ENCODE results near the gene ZNF423. TPM values are rescaled to one million over a fixed set of nuclear protein-coding genes. Genes with fewer than 3 reads are reported as not detected.

ZNF423 gene
- total RNA-seq, 3 donors from 2014 or later (not counting 1 experiment from before 2014, with no cell fraction given), result not detected

DNA sequence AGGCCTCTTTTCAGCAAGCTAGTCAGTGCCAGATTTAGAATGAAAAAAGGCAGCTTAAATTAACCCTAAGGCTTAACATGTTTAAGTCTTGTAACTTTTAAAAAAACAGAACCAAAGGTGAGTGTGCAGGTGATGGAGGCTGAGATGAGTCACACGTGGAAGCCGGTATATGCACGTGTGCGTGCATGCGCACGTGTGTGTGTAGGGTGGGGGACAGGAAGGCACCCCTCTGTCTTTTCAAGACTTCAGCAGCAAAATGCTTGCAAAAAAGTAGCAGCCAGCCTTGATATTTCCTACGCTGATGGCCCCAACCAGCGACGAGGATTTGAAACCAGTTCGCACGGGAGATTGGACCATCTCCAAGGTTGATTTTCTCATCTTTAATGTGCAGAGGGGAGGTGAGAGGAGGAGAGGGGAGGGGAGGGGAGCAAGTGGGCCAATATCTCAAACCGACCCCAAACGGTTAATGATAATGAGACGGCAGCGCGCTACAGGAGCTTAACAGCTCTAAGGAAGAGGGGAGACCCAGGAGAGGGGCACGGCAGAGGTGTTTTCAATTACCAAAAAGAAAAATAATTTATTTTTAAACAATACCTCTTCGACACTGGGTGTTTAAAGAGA lies 154.7 kb downstream of the ZNF423 start:
- intact Hi-C loops (cut with micrococcal nuclease), result no loop called here
- 68% methylated on average over 17 of the region's 18 CpGs for WGBS (ENCODE audit: insufficient coverage)
- Mint-ChIP-seq H3K9me3 (no peaks in the 10 kb centered on the region), H3K4me1 (no peaks in the 10 kb centered on the region), H3K27ac (no peak overlapping the region), H3K27me3 (ENCODE audit: low read depth in 2 of 2) (peaks cover 20 to 23% of the 10 kb centered on the region in 2 donors), H3K36me3 (no peaks in the 10 kb centered on the region), H3K4me3 (no peak overlapping the region)
- Histone ChIP-seq H3K4me1 (ENCODE audit: control insufficient read depth, insufficient read depth, low read length) (no peaks in the 10 kb centered on the region), H3K27me3 (ENCODE audit: control insufficient read depth, insufficient read depth, low read length) (no peaks in the 10 kb centered on the region), H3K9me3 (ENCODE audit: control insufficient read depth, insufficient read depth, low read length) (peaks cover 3% of the 10 kb centered on the region), H3K4me3 (ENCODE audit: low read length) (no peak overlapping the region), H3K36me3 (ENCODE audit: control insufficient read depth, insufficient read depth, low read length) (no peaks in the 10 kb centered on the region), H3K27ac (ENCODE audit: low read length) (no peak overlapping the region)
- ATAC-seq (no peak), DNase-seq (no peak)
- TF ChIP-seq, protein P1, sequence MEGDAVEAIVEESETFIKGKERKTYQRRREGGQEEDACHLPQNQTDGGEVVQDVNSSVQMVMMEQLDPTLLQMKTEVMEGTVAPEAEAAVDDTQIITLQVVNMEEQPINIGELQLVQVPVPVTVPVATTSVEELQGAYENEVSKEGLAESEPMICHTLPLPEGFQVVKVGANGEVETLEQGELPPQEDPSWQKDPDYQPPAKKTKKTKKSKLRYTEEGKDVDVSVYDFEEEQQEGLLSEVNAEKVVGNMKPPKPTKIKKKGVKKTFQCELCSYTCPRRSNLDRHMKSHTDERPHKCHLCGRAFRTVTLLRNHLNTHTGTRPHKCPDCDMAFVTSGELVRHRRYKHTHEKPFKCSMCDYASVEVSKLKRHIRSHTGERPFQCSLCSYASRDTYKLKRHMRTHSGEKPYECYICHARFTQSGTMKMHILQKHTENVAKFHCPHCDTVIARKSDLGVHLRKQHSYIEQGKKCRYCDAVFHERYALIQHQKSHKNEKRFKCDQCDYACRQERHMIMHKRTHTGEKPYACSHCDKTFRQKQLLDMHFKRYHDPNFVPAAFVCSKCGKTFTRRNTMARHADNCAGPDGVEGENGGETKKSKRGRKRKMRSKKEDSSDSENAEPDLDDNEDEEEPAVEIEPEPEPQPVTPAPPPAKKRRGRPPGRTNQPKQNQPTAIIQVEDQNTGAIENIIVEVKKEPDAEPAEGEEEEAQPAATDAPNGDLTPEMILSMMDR (IDR thresholded peaks at IDR 0.05), result no peak

DNA sequence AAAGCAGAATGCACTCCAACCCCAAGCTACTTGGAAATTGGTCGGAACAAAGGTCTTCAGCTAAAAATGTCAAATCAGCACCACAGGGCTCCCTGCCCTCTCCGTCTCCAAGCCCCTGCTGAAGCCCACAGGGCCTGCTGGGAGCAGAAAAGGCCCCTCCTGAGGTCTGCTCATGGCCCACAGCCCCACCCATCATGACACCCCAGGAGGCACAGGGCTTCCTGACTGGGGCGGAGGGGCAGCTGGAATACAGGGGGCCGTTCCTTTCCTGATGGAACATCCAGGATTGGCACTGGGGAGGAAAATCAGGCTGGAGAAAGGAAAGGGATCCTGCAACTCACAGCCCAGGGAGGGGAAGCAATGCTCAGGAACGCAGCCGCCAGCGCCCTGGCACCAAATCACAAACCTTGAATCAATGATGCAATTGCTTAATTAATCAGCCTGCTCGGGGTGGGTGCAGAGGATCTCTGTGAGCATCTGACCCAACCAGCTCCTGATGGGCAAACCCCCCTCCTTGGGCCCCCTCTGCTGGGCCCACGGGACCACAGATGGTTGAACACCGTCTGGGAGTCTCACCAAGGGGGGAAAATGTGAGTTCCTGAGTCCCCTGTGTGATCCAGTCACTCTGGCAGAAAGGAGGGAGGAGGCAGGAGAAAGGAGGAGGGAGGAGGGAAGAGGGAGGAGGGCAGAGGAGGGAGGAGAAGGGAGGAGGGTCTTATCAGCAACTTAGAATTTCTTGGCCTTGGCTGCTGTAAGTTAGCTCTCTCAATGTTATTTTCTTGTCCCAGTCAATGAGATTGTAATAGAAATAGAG lies 155.5 kb downstream of the ZNF423 start:
- no peaks in the 10 kb centered on the region for H3K9me3 Mint-ChIP-seq
- Histone ChIP-seq H3K9me3 (ENCODE audit: control insufficient read depth, insufficient read depth, low read length) (peaks cover 3% of the 10 kb centered on the region), H3K4me3 (ENCODE audit: low read length) (no peak overlapping the region), H3K36me3 (ENCODE audit: control insufficient read depth, insufficient read depth, low read length) (no peaks in the 10 kb centered on the region), H3K27ac (ENCODE audit: low read length) (no peak overlapping the region), H3K4me1 (ENCODE audit: control insufficient read depth, insufficient read depth, low read length) (no peaks in the 10 kb centered on the region), H3K27me3 (ENCODE audit: control insufficient read depth, insufficient read depth, low read length) (no peaks in the 10 kb centered on the region)
- intact Hi-C loops (cut with micrococcal nuclease), result no loop called here
- H3K27me3 Mint-ChIP-seq (ENCODE audit: low read depth in 2 of 2), result peaks cover 23% of the 10 kb centered on the region in 2 donors
- H3K27ac Mint-ChIP-seq, result no peak overlapping the region
- H3K4me1 Mint-ChIP-seq, result no peaks in the 10 kb centered on the region
- TF ChIP-seq, protein P1 (IDR thresholded peaks at IDR 0.05), result no peak
- H3K4me3 Mint-ChIP-seq, result no peak overlapping the region
- ATAC-seq (no peak), DNase-seq (no peak)
- 74% methylated on average over 10 of the region's 10 CpGs for WGBS (ENCODE audit: insufficient coverage)
- no peaks in the 10 kb centered on the region for H3K36me3 Mint-ChIP-seq

DNA sequence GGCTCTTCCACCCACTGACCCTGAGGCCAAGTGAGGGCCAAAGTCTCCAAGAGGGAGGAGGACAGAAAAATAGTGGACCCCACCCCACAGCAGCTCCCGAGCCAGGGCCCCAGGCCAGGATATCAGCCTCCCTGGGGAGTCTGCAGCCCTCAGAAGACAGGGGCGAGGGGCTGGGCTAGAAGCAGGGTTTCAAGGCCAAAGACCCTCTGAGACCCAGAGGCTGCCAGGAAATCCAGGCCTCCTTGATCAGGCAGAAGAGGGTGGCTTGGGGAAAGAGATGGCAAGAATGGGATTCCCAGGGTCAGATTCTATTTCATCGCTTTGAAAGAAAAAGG lies 156.1 kb downstream of the ZNF423 start:
- H3K4me1 Mint-ChIP-seq, result no peaks in the 10 kb centered on the region
- H3K27ac ChIP-seq (ENCODE audit: low read length), result no peak overlapping the region
- peaks cover 3% of the 10 kb centered on the region for H3K9me3 ChIP-seq (ENCODE audit: control insufficient read depth, insufficient read depth, low read length)
- ATAC-seq, result no peak
- TF ChIP-seq, protein P1 (IDR thresholded peaks at IDR 0.05), result no peak
- H3K9me3 Mint-ChIP-seq, result no peaks in the 10 kb centered on the region
- WGBS (ENCODE audit: insufficient coverage), result 77% methylated on average over 3 of the region's 3 CpGs
- intact Hi-C loops (cut with micrococcal nuclease), result no loop called here
- H3K27ac Mint-ChIP-seq, result no peak overlapping the region
- no peaks in the 10 kb centered on the region for H3K36me3 ChIP-seq (ENCODE audit: control insufficient read depth, insufficient read depth, low read length)
- H3K27me3 Mint-ChIP-seq (ENCODE audit: low read depth in 2 of 2), result peaks cover 23% of the 10 kb centered on the region in 2 donors
- no peak overlapping the region for H3K4me3 Mint-ChIP-seq
- no peaks in the 10 kb centered on the region for H3K27me3 ChIP-seq (ENCODE audit: control insufficient read depth, insufficient read depth, low read length)
- H3K36me3 Mint-ChIP-seq, result no peaks in the 10 kb centered on the region
- no peak for DNase-seq
- H3K4me3 ChIP-seq (ENCODE audit: low read length), result no peak overlapping the region
- no peaks in the 10 kb centered on the region for H3K4me1 ChIP-seq (ENCODE audit: control insufficient read depth, insufficient read depth, low read length)
